SK-N-SH (cell line): ENCODE results near the gene IFNA8.

Source experiments
- CTCF ChIP-seq: fragments of 200-600 bp; sonication (generic); IDR thresholded peaks from 2 replicates; pipeline ENCODE4 v1.6.1; 2017; ENCODE audit warnings: antibody characterized with exemption, mild to moderate bottlenecking, moderate library complexity
- POLR2AphosphoS5 ChIP-seq: IDR thresholded peaks from 2 replicates; pipeline ENCODE4 v1.6.1; 2012; ENCODE audit warnings: low read depth, low read length
- TAF1 ChIP-seq: IDR thresholded peaks from 2 replicates; pipeline ENCODE4 v1.6.1; 2012; ENCODE audit warnings: low read depth, mild to moderate bottlenecking, low read length, moderate library complexity, borderline replicate concordance

DNA sequence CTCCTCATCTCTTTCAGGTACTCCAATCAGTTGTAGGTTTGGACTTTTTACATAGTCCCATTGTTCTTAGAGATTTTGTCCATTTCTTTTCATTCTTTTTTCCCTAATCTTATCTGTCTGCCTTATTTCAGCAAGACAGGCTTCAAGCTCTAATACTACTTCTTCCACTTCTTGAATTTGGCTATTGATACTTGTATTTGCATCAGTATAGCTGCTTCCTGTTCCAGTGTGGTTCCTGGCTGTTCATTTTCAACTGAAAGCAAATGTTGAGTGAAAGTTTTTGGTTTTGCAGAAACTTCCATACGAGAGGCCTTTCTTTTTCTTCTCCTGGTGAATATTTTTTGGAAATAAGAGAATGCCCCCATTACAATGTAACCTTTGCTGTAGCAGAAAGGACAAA lies 19.3 kb downstream of the IFNA8 start:
- no peak for TF ChIP-seq TAF1
- no peak for TF ChIP-seq CTCF
- no peak for TF ChIP-seq POLR2AphosphoS5
